ENCODE results near the gene FXYD7. TPM values are rescaled to one million over a fixed set of nuclear protein-coding genes. Genes with fewer than 3 reads are reported as not detected.
A peak's percentile ranks its signal among the peaks of the same experiment; 100 is the strongest.
"Not testable (repeated sequence)": the region's sequence is repeated elsewhere in the genome, so short reads cannot be mapped to it uniquely, and the experiment has no call there.

The FXYD7 gene
- total RNA-seq, 1 experiment from 2014 or later, result not detected

GRCh38 chr19:35184884-35185283, 41.8 kb downstream of the FXYD7 start:
- BruUV-seq (replicated peaks), result no TSS peak
- intact Hi-C loops (cut with micrococcal nuclease), result no loop called here
- no peaks in the 10 kb centered on the region for H3K4me1 Mint-ChIP-seq (ENCODE audit: insufficient read depth, unreplicated experiment)
- DNase-seq (ENCODE audit: unreplicated experiment), result no peak
- H3K36me3 Mint-ChIP-seq (ENCODE audit: insufficient read depth, unreplicated experiment), result no peaks in the 10 kb centered on the region
- no peak overlapping the region for H3K27ac Mint-ChIP-seq (ENCODE audit: low read depth, unreplicated experiment)
- CTCF ChIA-PET, result interaction anchor here (0.6 kb wide), 1 partner anchor 788 kb away, joined by 3 read pairs; no protein-coding TSS in a partner anchor
- H3K9me3 Mint-ChIP-seq (ENCODE audit: unreplicated experiment), result no peaks in the 10 kb centered on the region
- no peak overlapping the region for H3K4me3 Mint-ChIP-seq (ENCODE audit: unreplicated experiment)
- POLR2A ChIA-PET, result no interaction called here
- TF ChIP-seq CTCF (IDR thresholded peaks at IDR 0.05; ENCODE audit: unreplicated experiment), result no peak
- H3K27me3 Mint-ChIP-seq (ENCODE audit: insufficient read depth, unreplicated experiment), result no peaks in the 10 kb centered on the region

GRCh38 chr19:35194012-35194984, 51.2 kb downstream of the FXYD7 start:
- H3K36me3 Mint-ChIP-seq (ENCODE audit: insufficient read depth, unreplicated experiment), result no peaks in the 10 kb centered on the region
- H3K27ac Mint-ChIP-seq (ENCODE audit: low read depth, unreplicated experiment), result no peak overlapping the region
- H3K27me3 Mint-ChIP-seq (ENCODE audit: insufficient read depth, unreplicated experiment), result peaks cover 26% of the 10 kb centered on the region
- ChIA-PET POLR2A (interaction anchor here (1.1 kb wide), 1 partner anchor 20 kb away, joined by 3 read pairs; no protein-coding TSS in a partner anchor), CTCF (interaction anchor here (0.6 kb wide), 1 partner anchor 836 kb away, joined by 3 read pairs; no protein-coding TSS in a partner anchor)
- DNase-seq (ENCODE audit: unreplicated experiment), result no peak
- no TSS peak for BruUV-seq (replicated peaks)
- no peaks in the 10 kb centered on the region for H3K4me1 Mint-ChIP-seq (ENCODE audit: insufficient read depth, unreplicated experiment)
- TF ChIP-seq CTCF (IDR thresholded peaks at IDR 0.05; ENCODE audit: unreplicated experiment), result no peak
- intact Hi-C loops (cut with micrococcal nuclease), result no loop called here
- peaks cover 15% of the 10 kb centered on the region for H3K9me3 Mint-ChIP-seq (ENCODE audit: unreplicated experiment)
- H3K4me3 Mint-ChIP-seq (ENCODE audit: unreplicated experiment), result no peak overlapping the region

DNA sequence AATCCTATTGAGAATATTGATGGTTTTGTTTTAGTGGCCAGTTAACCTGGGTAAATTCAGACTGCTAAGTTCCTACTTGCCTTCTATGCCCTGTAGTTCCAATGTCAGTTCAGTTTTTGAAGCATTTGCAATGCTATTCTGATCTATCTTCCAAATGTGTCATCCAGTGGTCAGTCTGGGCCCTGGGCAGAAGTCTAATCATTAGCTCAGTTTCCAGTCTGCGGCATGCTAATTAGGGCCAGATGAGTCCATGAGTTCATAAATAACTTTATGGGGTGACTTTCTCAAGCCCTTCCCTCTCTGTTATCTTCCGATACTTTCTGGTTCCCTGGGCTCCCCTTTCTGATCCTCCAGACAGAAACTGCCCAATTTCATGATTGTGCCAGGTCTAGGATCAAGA, 52.8 kb downstream of the FXYD7 start:
- intact Hi-C loops (cut with micrococcal nuclease), result no loop called here
- BruUV-seq (replicated peaks), result no TSS peak
- Mint-ChIP-seq H3K9me3 (ENCODE audit: unreplicated experiment) (peaks cover 9% of the 10 kb centered on the region), H3K36me3 (ENCODE audit: insufficient read depth, unreplicated experiment) (no peaks in the 10 kb centered on the region), H3K4me3 (ENCODE audit: unreplicated experiment) (no peak overlapping the region), H3K27ac (ENCODE audit: low read depth, unreplicated experiment) (no peak overlapping the region), H3K27me3 (ENCODE audit: insufficient read depth, unreplicated experiment) (peaks cover 29% of the 10 kb centered on the region), H3K4me1 (ENCODE audit: insufficient read depth, unreplicated experiment) (no peaks in the 10 kb centered on the region)
- DNase-seq (ENCODE audit: unreplicated experiment), result no peak
- ChIA-PET CTCF (no interaction called here), POLR2A (no interaction called here)
- TF ChIP-seq CTCF (IDR thresholded peaks at IDR 0.05; ENCODE audit: unreplicated experiment), result no peak

- H3K27ac Mint-ChIP-seq (ENCODE audit: low read depth, unreplicated experiment); BruUV-seq (replicated peaks); H3K4me3 Mint-ChIP-seq (ENCODE audit: unreplicated experiment); CTCF ChIA-PET; intact Hi-C loops (cut with micrococcal nuclease); POLR2A ChIA-PET; H3K36me3 Mint-ChIP-seq (ENCODE audit: insufficient read depth, unreplicated experiment); H3K4me1 Mint-ChIP-seq (ENCODE audit: insufficient read depth, unreplicated experiment); H3K9me3 Mint-ChIP-seq (ENCODE audit: unreplicated experiment): not testable (repeated sequence)
- peak; percentile 54 for DNase-seq (ENCODE audit: unreplicated experiment)
- peaks cover 22% of the 10 kb centered on the region for H3K27me3 Mint-ChIP-seq (ENCODE audit: insufficient read depth, unreplicated experiment)
Observed at GRCh38 chr19:35196861-35197260, 53.8 kb downstream of the FXYD7 start.

All from MCF 10A (cell line).